CD4-positive, alpha-beta T cell treated with Interleukin-17A for 1 hour (primary cell): ENCODE measurements around the gene CFAP221.

Source experiments
- DNase-seq: peaks from one replicate; pipeline ENCODE4 v3.0.0-alpha.2; 2020

The CFAP221 gene

DNA sequence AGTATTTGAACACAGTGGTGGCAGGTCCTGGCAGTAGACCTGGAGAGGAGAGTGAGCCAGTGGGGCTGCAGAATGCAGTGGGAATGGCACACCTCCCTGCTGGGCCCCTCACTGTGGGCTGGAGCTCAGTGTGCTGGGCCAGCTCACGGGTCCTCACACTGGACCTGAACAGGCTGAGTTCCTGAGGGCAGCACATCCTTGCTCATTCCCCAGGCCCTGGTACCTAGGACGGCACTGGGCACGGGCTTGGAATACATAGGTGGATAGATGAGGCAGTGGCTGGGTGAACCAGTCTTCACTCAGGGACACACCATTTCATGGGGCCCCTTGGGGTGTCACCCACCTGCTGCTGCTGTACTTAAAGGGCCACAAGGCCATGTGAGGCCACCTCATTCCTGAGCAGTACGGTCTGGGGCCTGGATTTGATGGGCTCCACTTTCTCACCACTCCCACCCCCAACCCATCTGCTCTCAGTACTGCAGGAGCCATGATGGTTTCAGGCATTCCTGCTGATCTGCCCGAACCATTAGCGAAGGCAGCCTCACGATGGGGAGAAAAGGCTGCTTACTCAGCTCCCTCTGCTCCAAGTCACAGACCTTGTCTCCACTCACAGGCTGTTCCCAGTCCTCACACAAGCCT lies 138.9 kb downstream of the CFAP221 start:
- no peak for DNase-seq

DNA sequence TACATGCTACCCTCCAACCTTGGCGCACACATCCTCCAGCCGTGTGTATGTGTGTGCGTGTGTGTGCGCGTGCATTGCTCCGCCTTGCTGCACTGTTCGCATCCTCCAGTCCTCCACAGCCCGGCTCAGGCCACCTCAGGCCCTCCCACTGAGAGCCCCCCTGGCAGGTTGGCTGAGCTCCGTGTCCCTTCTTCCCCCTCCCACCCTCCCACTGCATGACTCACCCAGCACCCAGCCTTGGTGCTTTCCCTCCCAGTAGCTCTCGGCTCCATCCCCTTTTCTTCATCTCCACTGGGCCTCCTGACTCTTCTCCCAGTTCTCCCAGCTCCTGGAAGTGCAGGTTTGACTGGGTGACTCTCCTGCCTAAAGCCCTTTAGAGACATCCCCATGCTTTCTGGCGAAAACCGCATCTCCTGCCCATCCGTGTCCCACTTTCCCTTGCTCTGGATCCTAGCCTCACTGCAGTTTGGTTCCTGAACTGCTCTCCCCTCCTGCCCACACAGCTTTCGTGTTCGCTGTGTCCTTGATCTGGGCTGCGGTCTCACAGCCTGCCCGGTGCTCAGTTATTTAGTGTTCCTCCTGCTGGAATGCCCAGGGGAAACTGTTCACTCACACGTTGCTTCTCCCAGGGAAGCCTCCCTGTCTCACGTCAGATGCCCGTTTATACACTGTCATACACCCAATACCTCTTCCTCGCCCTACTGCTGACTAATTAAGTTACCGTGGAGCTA lies 139.6 kb downstream of the CFAP221 start:
- no peak for DNase-seq

DNA sequence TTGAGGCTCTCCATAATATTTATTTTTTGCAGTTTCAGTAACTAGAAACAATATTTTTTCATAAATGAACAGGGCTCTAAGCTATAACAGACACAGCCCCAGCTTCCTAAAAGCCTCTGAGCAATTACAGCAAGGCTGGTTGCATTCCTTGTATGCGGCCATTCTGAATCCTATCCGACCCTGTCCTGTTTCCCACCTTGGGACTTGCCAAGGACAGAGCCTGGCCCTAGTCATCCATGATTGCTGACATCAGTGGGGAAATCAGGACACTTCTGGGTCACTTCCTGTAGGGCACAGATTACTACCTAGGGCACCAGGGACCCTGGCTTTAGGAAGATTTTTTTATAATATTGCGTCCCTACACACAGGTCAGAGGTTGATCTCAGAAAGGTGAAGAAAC lies 140.3 kb downstream of the CFAP221 start:
- no peak for DNase-seq

- DNase-seq: no peak
Measured at GRCh38 chr2:119688616-119689015, 144.4 kb downstream of the CFAP221 start.

- no peak for DNase-seq
Measured at GRCh38 chr2:119689218-119689617, 145.0 kb downstream of the CFAP221 start.

GRCh38 chr2:119691189-119691588 lies 146.9 kb downstream of the CFAP221 start:
- no peak for DNase-seq

- no peak for DNase-seq
Measured at GRCh38 chr2:119691651-119692245, 147.5 kb downstream of the CFAP221 start.

- no peak for DNase-seq
Measured at GRCh38 chr2:119692310-119692709, 148.1 kb downstream of the CFAP221 start.

DNA sequence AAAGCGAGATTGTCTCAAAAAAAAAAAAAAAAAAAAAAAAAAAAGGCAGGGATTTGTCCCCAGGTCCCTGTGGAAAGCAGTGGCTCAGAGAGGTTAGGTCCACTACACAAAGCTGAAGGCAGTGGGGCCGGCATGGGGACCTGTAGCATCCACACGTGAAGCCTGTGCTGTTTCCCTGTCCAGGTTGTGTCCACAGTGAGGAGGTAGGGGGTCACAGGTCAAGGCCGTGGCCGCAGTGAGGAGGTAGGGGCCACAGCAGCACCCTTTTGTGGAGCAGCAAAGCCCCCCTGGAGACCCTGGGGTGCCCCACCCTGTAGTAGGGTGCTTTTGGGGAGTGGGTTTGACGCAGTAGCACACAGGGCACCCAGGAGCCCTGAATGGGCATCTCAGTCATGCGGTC lies 148.7 kb downstream of the CFAP221 start:
- DNase-seq: no peak

- no peak for DNase-seq
Measured at GRCh38 chr2:119693567-119693966, 149.3 kb downstream of the CFAP221 start.

DNA sequence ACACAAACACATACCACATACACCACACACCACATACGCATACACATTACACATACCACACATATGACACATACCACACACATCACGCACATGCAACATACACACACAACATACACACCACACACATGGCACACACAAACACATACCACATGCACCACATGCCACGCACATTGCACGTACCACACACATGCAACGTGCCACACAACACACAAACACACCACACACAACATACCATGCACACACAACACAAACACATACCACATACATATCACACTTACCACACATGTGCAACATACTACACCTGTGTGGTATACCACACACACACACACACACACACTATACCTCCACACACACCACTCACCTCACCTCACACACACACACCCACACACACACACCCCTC lies 149.7 kb downstream of the CFAP221 start:
- no peak for DNase-seq

DNA sequence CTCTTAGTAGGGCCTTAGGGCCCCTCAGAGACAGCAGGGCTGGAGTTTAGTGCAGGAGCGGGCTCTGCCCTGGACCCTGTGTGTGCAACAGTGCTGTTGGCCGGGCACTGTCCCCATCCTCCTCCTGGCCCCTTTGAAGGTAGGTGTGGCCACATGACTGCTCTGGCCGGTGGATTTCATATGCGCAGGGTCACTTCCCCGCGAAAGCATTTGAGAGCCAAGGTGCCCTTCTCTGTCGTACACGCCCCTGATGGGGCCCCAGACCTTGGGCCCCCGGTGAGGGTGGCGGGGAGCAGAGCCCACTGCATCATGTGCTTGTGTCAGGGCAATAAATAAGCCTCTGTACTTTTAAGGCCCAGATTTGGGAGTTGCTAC lies 150.2 kb downstream of the CFAP221 start:
- DNase-seq: no peak

- DNase-seq: peak; percentile 12
Measured at GRCh38 chr2:119694845-119695521, 150.7 kb downstream of the CFAP221 start.

DNA sequence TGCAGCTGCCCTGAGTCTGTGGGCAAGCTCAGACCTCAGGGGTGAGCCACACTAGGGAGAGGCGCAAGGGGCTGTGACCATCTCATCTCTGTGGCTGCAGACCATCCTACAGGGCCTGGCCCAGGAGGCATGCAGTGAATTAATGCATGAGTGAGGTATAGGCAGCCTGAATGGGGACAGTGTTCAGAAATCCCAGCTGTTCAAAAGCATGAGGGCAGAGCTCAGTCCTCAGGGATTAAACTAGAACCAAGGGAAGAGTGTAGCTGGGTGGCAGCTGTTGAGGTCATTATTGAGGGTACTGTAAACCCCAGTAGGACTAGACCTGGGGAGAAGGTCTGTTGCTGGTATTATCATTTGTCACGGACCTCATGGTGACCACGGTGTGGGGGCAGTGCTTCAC lies 151.8 kb downstream of the CFAP221 start:
- DNase-seq: no peak

- DNase-seq: no peak
Measured at GRCh38 chr2:119696494-119697030, 152.3 kb downstream of the CFAP221 start.

DNA sequence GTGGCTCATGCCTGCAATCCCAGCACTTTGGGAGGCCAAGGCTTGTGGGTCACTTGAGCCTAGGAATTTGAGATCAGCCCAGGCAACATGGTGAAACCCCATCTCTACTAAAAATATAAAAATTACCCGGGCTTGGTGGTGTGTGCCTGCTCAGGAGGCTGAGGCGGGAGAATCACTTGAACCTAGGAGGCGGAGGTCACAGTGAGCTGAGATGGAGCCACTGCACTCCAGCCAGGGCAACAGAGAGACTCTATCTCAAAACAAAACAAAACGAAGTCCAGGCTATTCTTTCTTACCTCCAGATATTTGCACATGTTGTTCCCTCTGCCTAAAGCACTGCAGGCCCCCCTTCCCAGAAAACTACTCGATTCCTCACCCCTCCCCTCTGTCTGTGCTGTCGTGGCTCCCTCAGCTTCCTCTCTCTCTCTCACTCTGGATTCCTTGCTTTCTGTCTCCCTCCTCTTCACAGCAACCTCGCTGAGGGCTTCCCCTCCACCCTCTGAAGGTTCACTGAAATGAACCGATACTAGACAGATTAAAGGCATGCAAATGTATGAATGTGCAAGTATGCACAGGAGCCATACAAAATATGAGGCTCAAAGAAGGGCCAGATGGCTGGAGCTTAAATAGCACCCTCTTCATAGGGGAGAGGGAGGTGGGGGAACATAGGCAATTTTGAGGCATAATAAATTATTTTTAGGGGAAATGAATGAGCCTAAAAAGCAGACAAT lies 153.2 kb downstream of the CFAP221 start:
- DNase-seq: no peak

DNA sequence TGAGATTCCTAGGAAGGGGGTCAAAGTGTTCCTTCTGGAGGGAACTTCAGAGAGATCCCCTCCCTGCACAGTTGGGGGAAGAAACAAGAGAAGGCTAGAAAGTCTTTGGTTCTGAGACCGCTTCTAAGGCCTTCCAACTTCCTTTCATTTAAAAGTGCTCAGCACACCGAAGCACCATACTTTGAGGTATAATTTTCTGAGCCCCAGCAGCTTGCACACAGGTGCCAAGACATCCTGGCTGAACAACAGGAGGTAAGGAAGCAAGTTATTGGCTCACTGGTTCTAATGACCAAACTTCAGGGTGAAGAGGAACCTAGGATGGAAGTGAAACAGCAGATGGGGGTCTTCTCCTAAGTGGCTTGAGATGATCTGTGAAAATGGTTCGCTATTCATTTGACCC lies 154.0 kb downstream of the CFAP221 start:
- DNase-seq: no peak

GRCh38 chr2:119699016-119699606 lies 154.9 kb downstream of the CFAP221 start:
- no peak for DNase-seq

GRCh38 chr2:119700866-119701265 lies 156.6 kb downstream of the CFAP221 start:
- DNase-seq: no peak

DNA sequence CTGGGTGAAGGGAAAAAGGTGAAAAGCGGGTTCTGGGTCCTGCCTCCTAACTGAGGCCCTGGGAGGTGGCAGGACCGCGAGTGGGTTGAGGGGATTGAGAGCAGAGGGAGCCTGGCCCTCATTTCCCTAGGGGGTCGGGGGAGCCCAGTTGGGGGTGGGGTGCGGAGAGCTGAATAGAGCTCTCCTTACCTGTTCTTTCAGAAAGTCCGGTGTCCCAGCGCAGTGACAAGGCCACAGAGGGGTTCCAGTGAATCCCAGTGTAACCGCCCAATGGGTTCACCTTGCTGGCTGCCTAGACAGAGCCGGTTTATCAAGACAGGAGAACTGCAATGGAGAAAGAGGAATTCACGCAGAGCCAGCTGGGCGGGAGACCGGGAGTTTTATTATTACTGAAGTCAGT lies 157.1 kb downstream of the CFAP221 start:
- DNase-seq: no peak

DNA sequence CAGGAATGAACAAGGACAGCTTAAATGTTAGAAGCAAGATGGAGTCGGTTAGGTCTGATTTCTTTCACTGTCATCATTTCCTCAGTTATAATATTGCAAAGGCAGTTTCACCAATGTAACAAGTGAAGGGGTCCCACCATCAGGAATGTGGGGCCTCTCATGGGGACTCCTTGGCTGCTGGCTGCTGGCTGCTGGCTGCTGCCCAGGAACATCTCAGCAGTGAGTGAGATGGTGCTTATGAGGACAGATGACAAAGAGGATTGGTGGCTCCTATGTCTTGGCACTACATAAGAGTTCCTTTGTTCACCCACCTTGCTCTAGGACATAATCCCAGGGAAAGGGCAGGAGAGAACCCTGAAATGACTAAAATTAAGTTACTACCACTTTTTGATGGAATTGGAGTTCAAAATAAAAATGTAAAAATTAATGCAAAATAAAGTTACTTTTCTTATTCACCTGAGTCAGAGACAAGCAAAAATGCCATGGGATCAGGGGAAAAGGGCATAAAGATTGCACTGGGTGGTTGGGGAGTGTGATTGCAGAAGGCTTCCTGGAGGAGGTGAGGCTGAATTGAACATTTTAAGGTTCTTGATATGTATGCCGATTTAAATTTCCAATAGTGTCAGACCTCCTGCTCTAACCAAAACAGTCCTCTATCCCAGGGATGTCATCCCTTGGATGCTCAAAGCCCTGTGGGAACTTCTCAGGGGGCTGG lies 158.1 kb downstream of the CFAP221 start:
- no peak for DNase-seq

- peak; percentile 69 for DNase-seq
Measured at GRCh38 chr2:119702918-119703401, 158.7 kb downstream of the CFAP221 start.
